Stimulated activated naive CD8-positive, alpha-beta T cell treated with anti-CD3 and anti-CD28 coated beads, Interleukin-15, amount 100 ng/mL, for 72 hours (primary cell): ENCODE results near the gene NCOA1.
"Not testable (repeated sequence)": the region's sequence is repeated elsewhere in the genome, so short reads cannot be mapped to it uniquely, and the experiment has no call there.

ENCODE experiments used
- ATAC-seq: fragments of 150-1000 bp; cut with Tn5 transposase; 2 replicates; pipeline ENCODE4 v1.10.0; 2021; ENCODE audit warnings: mild to moderate bottlenecking, moderate library complexity
- DNase-seq, 2 donors: peaks; one replicate each; pipeline ENCODE4 v3.0.0; 2021 to 2022
- H3K27ac Mint-ChIP-seq, 2 donors: one replicate each; pipeline ENCODE4 v1.8.0; 2022; ENCODE audit warnings: mild to moderate bottlenecking in 2 of 2, mixed read lengths in 2 of 2, moderate library complexity in 2 of 2
- H3K27me3 Mint-ChIP-seq: one replicate; pipeline ENCODE4 v1.8.0; 2022; ENCODE audit warnings: mixed read lengths
- H3K4me1 Mint-ChIP-seq: one replicate; pipeline ENCODE4 v1.8.0; 2022; ENCODE audit warnings: mild to moderate bottlenecking, mixed read lengths
- H3K4me3 Mint-ChIP-seq, 2 donors: one replicate each; pipeline ENCODE4 v1.8.0; 2022; ENCODE audit warnings: mild to moderate bottlenecking in 2 of 2, mixed read lengths in 2 of 2, moderate library complexity in 1 of 2
- H3K9me3 Mint-ChIP-seq, 2 donors: one replicate each; pipeline ENCODE4 v1.8.0; 2022; ENCODE audit warnings: mixed read lengths in 2 of 2

The NCOA1 gene

DNA sequence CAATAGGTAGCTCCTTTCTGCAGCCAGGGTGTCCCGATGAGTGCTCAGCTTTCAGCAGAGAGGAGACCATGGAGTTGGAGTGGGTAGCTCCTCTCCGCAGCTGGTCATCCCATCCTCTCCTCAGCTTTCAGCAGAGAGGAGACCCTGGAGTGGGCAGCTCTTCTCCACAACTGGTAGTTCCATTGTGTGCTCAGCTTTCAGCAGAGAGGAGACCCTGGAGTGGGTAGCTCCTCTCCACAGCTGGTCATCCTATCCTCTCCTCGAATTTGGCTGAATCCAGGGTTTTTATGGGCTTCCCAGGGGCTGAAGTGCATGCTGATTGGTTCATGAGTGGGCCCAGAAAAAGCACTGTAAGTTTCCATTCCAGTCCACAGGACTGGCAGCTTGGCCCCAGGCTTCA is 75.2 kb downstream of the NCOA1 start:
- DNase-seq (no peak), ATAC-seq (no peak)
- H3K9me3 Mint-ChIP-seq: peaks cover 0 to 12% of the 10 kb centered on the region in 2 donors
- H3K4me3 Mint-ChIP-seq: no peak overlapping the region
- H3K27me3 Mint-ChIP-seq: no peaks in the 10 kb centered on the region
- H3K27ac Mint-ChIP-seq: no peak overlapping the region
- peaks cover 26% of the 10 kb centered on the region for H3K4me1 Mint-ChIP-seq

DNA sequence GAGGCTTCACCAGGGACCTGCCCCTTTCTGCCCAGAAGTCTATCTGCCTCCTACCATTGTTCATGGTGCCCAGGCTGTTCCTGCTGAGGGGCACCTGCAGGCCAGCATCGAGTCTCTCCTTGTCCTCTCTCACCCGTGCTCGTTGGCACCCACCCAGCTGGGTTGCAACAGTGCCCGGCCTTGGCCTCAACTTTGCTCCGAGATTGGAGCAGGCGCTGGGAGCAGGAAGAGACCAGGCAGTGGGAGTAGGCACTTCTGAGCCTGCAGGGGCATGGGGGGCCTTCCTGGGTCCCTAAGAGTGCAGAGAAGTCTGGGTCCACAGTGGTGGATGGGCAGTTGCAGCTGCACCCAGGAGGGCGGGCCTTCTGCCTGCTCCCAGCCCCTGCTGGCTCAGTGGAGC is 75.6 kb downstream of the NCOA1 start:
- H3K27ac Mint-ChIP-seq: no peak overlapping the region
- no peak overlapping the region for H3K4me3 Mint-ChIP-seq

DNA sequence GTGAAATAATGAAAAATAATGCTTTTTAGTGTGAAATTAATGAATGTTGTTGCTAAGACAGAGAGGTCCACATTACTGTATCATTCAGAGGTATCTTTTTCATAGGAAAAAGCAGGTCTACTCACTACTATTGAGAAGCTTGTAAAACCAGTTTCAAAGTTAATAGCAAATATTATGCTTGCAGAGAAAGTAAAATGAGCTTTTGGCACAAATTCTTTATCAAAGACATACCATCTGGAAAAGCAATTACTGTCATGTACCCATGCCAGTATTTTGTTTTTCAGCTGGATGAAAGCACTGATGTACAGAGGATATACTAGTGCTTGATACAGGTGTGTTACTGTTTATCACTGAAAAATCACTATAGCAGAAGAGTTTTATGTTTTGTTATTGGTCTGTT is 77.5 kb downstream of the NCOA1 start:
- no peak overlapping the region for H3K4me3 Mint-ChIP-seq
- H3K4me1 Mint-ChIP-seq: peaks cover 38% of the 10 kb centered on the region
- peaks cover 0 to 12% of the 10 kb centered on the region in 2 donors for H3K9me3 Mint-ChIP-seq
- DNase-seq: no peak
- H3K27me3 Mint-ChIP-seq: no peaks in the 10 kb centered on the region
- H3K27ac Mint-ChIP-seq: no peak overlapping the region
- no peak for ATAC-seq

More for the DNA sequence above, 75.6 kb downstream of the NCOA1 start:
- Mint-ChIP-seq H3K4me1 (peaks cover 30% of the 10 kb centered on the region), H3K9me3 (peaks cover 0 to 12% of the 10 kb centered on the region in 2 donors), H3K27me3 (no peaks in the 10 kb centered on the region)
- ATAC-seq (no peak), DNase-seq (no peak)

DNA sequence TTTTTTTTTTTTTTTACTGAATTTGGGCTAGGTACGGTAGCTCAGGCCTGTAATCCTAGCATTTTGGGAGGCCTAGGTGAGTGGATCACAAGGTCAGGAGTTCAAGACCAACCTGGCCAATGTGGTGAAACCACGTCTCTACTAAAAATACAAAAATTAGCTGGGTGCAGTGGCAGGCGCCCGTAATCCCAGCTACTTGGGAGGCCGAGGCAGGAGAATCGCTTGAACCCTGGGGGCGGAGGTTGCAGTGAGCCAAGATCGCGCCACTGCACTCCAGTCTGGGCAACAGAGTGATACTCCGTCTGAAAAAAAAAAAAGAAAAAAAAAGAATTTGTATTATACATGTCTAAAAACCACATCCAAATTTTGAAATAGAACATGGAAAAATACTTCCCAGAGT is 78.5 kb downstream of the NCOA1 start:
- not testable (repeated sequence) for H3K4me3 Mint-ChIP-seq, DNase-seq, H3K27me3 Mint-ChIP-seq, ATAC-seq, H3K27ac Mint-ChIP-seq
- peaks cover 44% of the 10 kb centered on the region for H3K4me1 Mint-ChIP-seq
- peaks cover 0 to 12% of the 10 kb centered on the region in 2 donors for H3K9me3 Mint-ChIP-seq

DNA sequence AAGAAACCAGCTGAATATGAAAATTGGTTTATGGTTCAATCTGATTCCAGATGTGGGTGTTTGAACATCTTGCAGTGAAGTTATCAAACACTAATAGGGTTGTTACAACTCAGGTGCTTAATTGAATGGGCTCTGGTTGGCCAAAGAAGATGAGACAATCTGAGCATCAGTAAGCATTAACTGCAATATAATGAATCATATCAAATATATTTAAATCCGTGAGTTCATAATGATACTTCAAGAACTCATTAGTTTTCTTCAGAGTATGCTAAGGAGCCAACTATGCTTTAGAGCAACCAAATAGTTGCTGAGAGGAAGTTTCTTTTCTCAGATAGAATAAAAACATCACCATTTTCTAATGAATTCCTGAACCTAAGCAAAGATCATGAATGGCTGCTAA is 79.2 kb downstream of the NCOA1 start:
- no peak for DNase-seq
- ATAC-seq: no peak
- Mint-ChIP-seq H3K9me3 (peaks cover 0 to 12% of the 10 kb centered on the region in 2 donors), H3K27me3 (no peaks in the 10 kb centered on the region), H3K4me3 (no peak overlapping the region), H3K27ac (no peak overlapping the region), H3K4me1 (peaks cover 50% of the 10 kb centered on the region)

DNA sequence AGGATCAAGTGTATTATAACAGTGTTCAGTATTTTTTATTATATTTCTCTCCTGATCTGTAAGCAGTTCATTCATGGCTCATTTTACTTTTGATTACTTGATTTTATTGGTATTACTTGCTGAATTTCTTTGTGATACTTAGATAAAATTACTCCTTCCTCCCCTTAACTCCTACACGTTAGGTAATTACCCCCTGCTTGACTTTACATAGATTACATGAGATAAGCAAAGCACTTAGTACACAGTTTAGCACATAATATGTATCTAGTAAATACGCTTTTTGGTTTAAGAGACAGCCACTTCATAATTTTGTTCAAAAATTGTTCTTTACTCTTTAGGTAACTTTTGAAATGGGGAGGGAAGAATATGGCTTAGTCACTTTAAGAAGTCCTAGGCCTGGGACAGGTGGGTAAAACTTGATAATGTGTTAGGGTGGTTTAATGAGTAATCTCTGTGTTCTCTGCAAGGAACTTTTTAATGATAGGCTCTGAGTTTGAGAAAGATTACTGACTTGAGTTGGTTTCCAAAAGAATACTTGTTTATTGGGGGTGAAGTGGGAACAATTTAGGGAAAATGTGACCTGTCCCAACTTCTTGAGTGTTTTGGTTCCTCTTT is 80.9 kb downstream of the NCOA1 start:
- Mint-ChIP-seq H3K27me3 (no peaks in the 10 kb centered on the region), H3K9me3 (peaks cover 0 to under 1% of the 10 kb centered on the region in 2 donors), H3K27ac (no peak overlapping the region), H3K4me1 (peaks cover 59% of the 10 kb centered on the region), H3K4me3 (no peak overlapping the region)
- no peak for ATAC-seq
- no peak for DNase-seq

DNA sequence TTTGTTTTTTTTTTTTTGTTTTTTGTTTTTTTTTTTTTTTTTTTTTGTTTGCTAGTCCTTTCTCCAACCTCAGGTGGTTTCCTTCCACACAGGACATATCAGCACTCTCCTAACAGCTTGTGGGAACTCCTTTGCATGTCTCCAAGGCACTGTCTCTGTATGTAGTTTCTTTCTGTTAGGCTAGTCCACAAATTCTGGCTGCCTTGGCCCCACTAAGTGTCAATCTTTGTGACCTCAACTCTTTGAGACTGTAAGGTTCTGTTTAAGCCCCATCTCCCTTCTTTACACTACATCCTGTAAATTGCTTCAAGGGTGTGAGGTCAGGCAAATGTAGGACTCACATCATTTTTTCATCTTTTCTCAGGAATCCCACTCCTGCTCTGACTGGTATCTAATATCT is 85.1 kb downstream of the NCOA1 start:
- Mint-ChIP-seq H3K4me3 (peak overlapping the region; percentile 66 to 68), H3K27ac (peak overlapping the region; percentile 48 to 70), H3K27me3 (no peaks in the 10 kb centered on the region), H3K9me3 (no peaks in the 10 kb centered on the region), H3K4me1 (peaks cover 82% of the 10 kb centered on the region)
- ATAC-seq: peak; percentile 65
- DNase-seq: no peak

DNA sequence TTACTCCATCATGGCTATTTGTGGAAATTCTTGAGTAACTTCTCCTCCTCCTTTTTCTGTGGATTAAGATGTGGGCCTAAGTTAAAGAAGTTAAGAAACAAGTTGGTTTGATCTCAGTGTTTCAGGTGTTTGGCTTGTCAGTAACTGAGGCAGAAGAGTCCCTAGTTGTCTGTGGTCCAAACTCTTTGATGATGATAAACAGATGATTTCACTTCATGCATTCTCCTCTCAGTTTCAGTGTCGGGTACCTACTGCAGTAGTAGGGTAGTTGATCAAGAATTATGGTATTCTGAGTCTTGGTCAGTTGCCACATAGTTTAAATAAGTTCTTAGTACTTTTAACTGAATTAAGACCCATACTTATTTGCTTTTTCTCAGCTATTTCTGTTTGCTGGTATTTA is 85.6 kb downstream of the NCOA1 start:
- DNase-seq (no peak), ATAC-seq (peak; percentile 90)
- Mint-ChIP-seq H3K4me3 (peak overlapping the region; percentile 66 to 68), H3K4me1 (peaks cover 82% of the 10 kb centered on the region), H3K27me3 (no peaks in the 10 kb centered on the region), H3K9me3 (no peaks in the 10 kb centered on the region), H3K27ac (peak overlapping the region; percentile 48 to 70)

DNA sequence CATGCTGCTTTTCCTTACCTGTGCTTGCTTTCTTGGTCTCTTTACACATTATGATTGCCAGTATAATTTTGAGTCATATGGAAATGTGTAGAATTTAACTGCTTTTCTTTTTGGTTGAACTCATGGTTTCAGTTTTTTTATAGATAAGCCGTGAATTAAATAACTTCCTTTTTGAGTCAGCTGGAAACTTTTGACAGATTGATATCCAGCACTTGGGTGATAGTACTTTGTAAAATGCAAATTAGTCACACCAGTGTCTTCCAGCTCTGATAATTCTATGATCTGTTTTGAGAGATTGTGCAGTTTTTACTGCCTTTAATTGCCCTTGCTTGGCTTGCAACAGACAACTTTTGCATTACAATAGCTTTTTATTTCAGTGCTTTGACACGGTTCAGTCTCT is 86.4 kb downstream of the NCOA1 start:
- Mint-ChIP-seq H3K9me3 (no peaks in the 10 kb centered on the region), H3K4me1 (peaks cover 82% of the 10 kb centered on the region), H3K4me3 (peak overlapping the region; percentile 67 to 73), H3K27ac (peak overlapping the region in 1 of 2 donors; percentile 54), H3K27me3 (no peaks in the 10 kb centered on the region)
- DNase-seq: no peak
- peak; percentile 86 for ATAC-seq

DNA sequence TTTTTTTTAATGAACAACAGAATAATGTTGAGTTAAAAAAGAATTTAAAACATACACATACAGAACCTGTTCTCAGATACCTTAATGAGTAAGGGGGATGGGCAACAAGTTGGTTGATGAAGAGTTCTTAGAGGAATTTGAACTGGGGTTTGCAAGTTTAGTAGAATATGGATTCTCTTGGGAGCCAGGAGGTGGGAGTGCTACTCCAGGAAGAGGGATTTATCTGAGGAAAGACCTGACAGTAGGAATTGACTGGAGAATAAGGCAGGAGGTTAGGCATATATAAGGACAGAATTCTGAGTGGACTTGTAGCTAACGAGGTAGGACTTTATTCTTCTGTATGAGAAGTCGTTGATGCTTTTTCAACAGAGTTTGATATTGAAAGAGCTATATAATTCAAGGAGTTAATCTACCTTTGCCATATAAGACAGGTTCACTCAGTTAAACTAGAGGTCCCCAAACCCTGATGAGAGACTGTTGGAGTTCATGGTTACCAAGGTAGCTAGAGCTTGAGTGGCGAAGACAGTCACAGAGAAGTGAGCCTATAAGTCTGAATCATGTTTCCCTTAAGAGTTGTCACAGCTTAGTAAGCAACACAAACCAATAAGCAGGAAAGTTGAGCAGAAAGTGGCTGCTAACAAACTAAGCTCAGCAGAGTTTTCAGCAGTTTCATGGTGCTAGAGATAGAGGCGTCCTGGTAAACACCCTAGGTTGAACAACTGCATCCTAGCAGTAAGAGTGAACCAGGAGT is 88.2 kb downstream of the NCOA1 start:
- no peaks in the 10 kb centered on the region for H3K27me3 Mint-ChIP-seq
- ATAC-seq: peak; percentile 29

DNA sequence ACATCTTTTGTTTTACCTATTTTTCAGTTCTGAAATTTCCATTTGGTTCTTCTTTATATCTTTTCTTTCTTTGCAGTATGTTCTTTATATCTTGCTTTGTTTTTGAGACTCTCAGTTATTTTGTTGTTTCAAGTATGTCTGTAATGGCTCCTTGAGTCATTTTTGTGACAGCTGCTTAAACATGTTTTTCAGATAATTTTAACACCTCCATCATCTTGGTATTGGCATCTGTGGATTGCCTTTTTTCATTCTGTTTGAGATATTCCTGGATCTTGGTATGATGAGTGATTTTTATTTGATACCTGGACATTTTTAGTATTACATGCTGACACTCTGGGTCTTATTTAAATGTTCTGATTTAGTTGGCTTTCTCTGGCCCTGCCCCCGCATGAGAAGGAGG is 89.5 kb downstream of the NCOA1 start:
- ATAC-seq (no peak), DNase-seq (no peak)
- Mint-ChIP-seq H3K4me3 (no peak overlapping the region), H3K27me3 (no peaks in the 10 kb centered on the region), H3K4me1 (peaks cover 79% of the 10 kb centered on the region), H3K9me3 (no peaks in the 10 kb centered on the region), H3K27ac (no peak overlapping the region)

More for the DNA sequence above, 88.2 kb downstream of the NCOA1 start:
- peak overlapping the region; percentile 45 to 66 for H3K27ac Mint-ChIP-seq
- no peak for DNase-seq
- H3K4me1 Mint-ChIP-seq: peaks cover 78% of the 10 kb centered on the region
- H3K4me3 Mint-ChIP-seq: peak overlapping the region; percentile 7 to 56
- no peaks in the 10 kb centered on the region for H3K9me3 Mint-ChIP-seq

DNA sequence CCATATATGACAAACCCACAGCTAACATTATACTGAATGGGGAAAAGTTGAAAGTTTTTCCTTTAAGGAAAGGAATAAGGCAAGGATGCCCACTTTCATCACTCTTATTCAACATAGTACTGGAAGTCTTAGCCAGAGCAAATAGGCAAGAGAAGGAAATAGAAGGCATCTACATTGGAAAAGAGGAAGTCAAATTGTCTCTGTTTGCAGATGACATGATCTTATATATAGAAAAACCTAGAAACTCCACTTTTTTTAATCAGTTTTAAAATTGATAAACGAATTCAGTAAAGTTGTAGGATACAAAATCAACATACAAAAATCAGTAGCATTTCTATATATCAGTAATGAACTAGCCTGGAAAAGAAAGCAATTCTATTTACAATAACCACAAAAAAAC is 90.9 kb downstream of the NCOA1 start:
- not testable (repeated sequence) for DNase-seq, ATAC-seq
- H3K4me1 Mint-ChIP-seq: peaks cover 79% of the 10 kb centered on the region

DNA sequence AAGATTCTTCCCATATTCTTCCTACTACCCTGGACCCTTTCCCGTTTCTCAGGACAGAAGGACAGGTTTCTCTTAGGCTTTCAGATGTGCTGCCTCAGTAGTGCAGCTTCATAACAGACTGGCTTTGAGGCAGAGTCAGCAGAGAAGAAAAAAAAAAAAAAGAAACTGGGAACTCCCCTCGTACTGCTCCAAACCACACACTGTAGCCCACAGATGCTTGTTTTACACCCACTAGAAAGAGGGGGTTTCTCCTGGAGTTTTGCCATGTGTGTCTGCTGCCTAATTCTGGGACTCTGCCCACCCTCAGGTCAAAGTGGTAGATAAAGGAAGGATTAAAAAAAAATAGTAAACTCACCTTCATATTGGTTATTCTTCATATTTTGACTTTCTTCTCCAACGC is 95.9 kb downstream of the NCOA1 start:
- peak; percentile 44 to 55 for DNase-seq
- Mint-ChIP-seq H3K27ac (no peak overlapping the region), H3K4me3 (peak overlapping the region; percentile 51 to 55), H3K4me1 (peaks cover 74% of the 10 kb centered on the region), H3K9me3 (peaks cover 0 to 4% of the 10 kb centered on the region in 2 donors), H3K27me3 (no peaks in the 10 kb centered on the region)
- peak; percentile 99 for ATAC-seq

More for the DNA sequence above, 90.9 kb downstream of the NCOA1 start:
- H3K27ac Mint-ChIP-seq, H3K27me3 Mint-ChIP-seq, H3K9me3 Mint-ChIP-seq, H3K4me3 Mint-ChIP-seq: not testable (repeated sequence)

DNA sequence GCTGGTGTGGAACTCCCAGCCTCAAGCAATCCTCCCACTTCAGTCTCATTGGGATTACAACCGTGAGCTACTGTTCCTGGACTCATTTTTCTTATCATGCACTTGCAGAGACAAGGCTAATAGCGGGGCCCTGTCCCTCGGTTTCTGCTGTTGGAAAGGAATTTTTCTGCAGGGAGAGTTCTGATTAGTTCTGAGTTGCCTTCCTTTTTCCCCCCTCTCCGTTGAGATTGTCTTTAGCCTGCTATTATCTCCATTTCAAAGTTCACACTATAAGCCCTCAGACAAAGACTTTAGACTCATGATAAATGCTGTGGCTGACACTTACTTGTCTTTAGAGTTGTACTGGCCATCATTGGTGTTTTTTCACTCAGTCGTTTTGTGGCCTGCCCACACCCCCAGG is 97.2 kb downstream of the NCOA1 start:
- Mint-ChIP-seq H3K4me3 (no peak overlapping the region), H3K9me3 (peaks cover 0 to 4% of the 10 kb centered on the region in 2 donors), H3K27ac (no peak overlapping the region), H3K4me1 (peaks cover 62% of the 10 kb centered on the region), H3K27me3 (no peaks in the 10 kb centered on the region)
- no peak for ATAC-seq
- DNase-seq: no peak

DNA sequence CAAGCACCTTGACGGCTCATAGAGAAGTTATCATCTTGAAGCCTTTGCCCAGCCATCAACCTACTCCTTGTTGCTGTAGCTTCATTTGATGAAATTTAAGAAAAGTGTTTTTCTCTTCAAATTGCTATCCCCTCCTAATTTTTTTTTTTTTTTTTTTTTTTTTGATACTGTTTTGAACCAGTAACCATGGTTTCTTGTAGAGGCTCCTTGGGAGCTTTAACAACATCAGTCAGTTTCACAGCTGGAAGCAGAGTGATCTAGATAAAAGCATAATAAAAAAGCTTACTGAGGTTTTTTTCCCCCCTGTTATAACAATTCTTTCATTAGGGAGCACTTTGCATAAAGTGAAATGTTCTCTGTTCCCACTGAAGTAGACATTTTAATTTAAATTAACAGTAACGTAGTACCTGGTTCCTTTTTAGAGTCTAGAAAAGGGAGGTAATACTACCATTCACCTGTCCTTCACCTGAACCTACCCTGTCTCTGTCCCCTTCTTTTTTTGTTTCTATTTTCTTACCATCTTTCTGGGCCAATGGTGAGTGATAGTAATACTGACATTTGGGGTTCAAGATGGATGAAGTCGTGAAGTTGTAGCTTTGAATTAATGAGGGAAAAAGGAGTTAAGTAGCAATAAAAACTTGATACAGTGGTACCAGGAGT is 101.5 kb downstream of the NCOA1 start:
- peaks cover 28% of the 10 kb centered on the region for H3K4me1 Mint-ChIP-seq
- no peak overlapping the region for H3K4me3 Mint-ChIP-seq
- no peak overlapping the region for H3K27ac Mint-ChIP-seq
- peaks cover 0 to 4% of the 10 kb centered on the region in 2 donors for H3K9me3 Mint-ChIP-seq
- DNase-seq (no peak), ATAC-seq (no peak)
- no peaks in the 10 kb centered on the region for H3K27me3 Mint-ChIP-seq

DNA sequence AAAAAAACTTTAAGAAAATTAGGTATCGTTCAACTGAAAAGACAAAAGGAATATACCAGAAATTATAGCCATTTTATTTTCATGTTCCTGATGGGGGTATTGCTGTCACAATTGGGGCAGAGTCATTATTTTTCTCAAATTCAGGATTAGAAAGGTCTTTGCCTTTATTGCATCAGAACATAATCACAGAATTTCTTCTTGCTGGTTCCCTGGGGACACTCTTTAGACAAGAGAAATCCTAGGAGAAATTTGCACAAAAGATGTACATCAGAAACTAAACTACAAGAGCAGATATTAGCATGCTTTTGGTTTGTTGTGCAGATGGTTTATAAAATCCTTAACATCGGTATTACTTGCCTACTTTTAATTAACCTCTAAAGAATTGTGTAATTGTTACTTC is 103.2 kb downstream of the NCOA1 start:
- H3K4me3 Mint-ChIP-seq: no peak overlapping the region
- H3K9me3 Mint-ChIP-seq: no peaks in the 10 kb centered on the region
- no peaks in the 10 kb centered on the region for H3K27me3 Mint-ChIP-seq
- no peak overlapping the region for H3K27ac Mint-ChIP-seq
- no peak for ATAC-seq
- H3K4me1 Mint-ChIP-seq: peaks cover 12% of the 10 kb centered on the region
- DNase-seq: no peak
